Activated CD8-positive, alpha-beta T cell treated with anti-CD3 and anti-CD28 coated beads, Interleukin-2, amount 10 ng/mL, durations not matched to agents 7 days and 5 days (primary cell): Measurements from ENCODE around the gene SGCD. TPM values are rescaled to one million over a fixed set of nuclear protein-coding genes. Genes with fewer than 3 reads are reported as not detected.

Experiments
- ATAC-seq: fragments of 150-1000 bp; cut with Tn5 transposase; one replicate; pipeline ENCODE4 v1.10.0; 2021; ENCODE audit warnings: moderate library complexity
- CTCF ChIA-PET: fragments of 350-600 bp; sonication (Branson Sonifier 250); formaldehyde crosslinking; loops from one replicate; lab custom pipeline; 2021; ENCODE audit warnings: antibody characterized with exemption; lab: Charles Lee
- POLR2A ChIA-PET: fragments of 350-600 bp; sonication (Branson Sonifier 250); formaldehyde crosslinking; loops from one replicate; lab custom pipeline; 2021; ENCODE audit warnings: antibody characterized with exemption; lab: Charles Lee
- DNase-seq: peaks from one replicate; pipeline ENCODE4 v3.0.0-alpha.2; 2020
- H3K27ac Mint-ChIP-seq: one replicate; pipeline ENCODE4 v1.8.0; 2021; ENCODE audit warnings: mild to moderate bottlenecking, mixed read lengths
- H3K27me3 Mint-ChIP-seq: one replicate; pipeline ENCODE4 v1.8.0; 2021; ENCODE audit warnings: low read depth, mixed read lengths
- H3K36me3 Mint-ChIP-seq: one replicate; pipeline ENCODE4 v1.8.0; 2021; ENCODE audit warnings: low read depth, mixed read lengths
- H3K4me1 Mint-ChIP-seq: one replicate; pipeline ENCODE4 v1.8.0; 2021; ENCODE audit warnings: low read depth, mixed read lengths
- H3K4me3 Mint-ChIP-seq: one replicate; pipeline ENCODE4 v1.8.0; 2021; ENCODE audit warnings: mild to moderate bottlenecking, mixed read lengths
- H3K9me3 Mint-ChIP-seq: one replicate; pipeline ENCODE4 v1.8.0; 2022; ENCODE audit warnings: mixed read lengths; ENCODE audit not compliant: insufficient read depth
- total RNA-seq, 2 experiments: library from RNA; stranded (reverse); gene quantifications; one replicate each; pipeline ENCODE4 v1.2.3, GENCODE V29; 2021

The SGCD gene
- total RNA-seq, 2 experiments from 2014 or later: not detected

- CTCF ChIA-PET: no interaction called here
Observed at GRCh38 chr5:156570615-156571014, 243.7 kb downstream of the SGCD start.

GRCh38 chr5:156581725-156582124 lies 254.8 kb downstream of the SGCD start:
- H3K9me3 Mint-ChIP-seq: no peaks in the 10 kb centered on the region
- CTCF ChIA-PET: no interaction called here
- H3K36me3 Mint-ChIP-seq: no peaks in the 10 kb centered on the region
- no peak for ATAC-seq
- no peak overlapping the region for H3K4me3 Mint-ChIP-seq
- H3K27me3 Mint-ChIP-seq: peaks cover 25% of the 10 kb centered on the region
- DNase-seq: no peak
- H3K4me1 Mint-ChIP-seq: no peaks in the 10 kb centered on the region
- H3K27ac Mint-ChIP-seq: no peak overlapping the region
- POLR2A ChIA-PET: no interaction called here

More at GRCh38 chr5:156570615-156571014, 243.7 kb downstream of the SGCD start:
- Mint-ChIP-seq H3K36me3 (no peaks in the 10 kb centered on the region), H3K4me3 (no peak overlapping the region), H3K4me1 (no peaks in the 10 kb centered on the region), H3K27me3 (peaks cover 4% of the 10 kb centered on the region), H3K27ac (no peak overlapping the region), H3K9me3 (no peaks in the 10 kb centered on the region)
- DNase-seq (no peak), ATAC-seq (no peak)
- POLR2A ChIA-PET: no interaction called here

DNA sequence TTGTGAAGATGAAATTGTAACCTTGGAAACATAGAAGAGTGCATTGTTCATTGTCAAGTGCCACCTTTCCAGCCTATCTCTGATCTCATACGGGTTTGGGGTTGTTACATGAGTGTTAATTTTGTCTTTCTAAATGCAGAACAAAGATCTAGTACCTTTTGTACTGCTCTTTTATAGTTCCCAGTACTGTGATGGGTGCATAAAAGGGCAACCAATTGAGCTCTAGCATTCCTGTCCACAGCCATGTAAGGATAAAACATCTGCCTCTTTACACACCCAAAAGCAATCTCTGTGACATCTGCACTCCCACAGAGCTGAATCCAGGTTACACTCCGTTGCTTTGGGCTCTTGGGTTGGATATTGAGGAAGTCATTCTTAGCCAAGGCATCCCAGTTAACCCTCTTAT lies 255.2 kb downstream of the SGCD start:
- Mint-ChIP-seq H3K27ac (no peak overlapping the region), H3K36me3 (no peaks in the 10 kb centered on the region), H3K27me3 (peaks cover 27% of the 10 kb centered on the region), H3K4me3 (no peak overlapping the region), H3K4me1 (no peaks in the 10 kb centered on the region), H3K9me3 (no peaks in the 10 kb centered on the region)
- CTCF ChIA-PET: no interaction called here
- ATAC-seq: no peak
- POLR2A ChIA-PET: no interaction called here
- DNase-seq: no peak

DNA sequence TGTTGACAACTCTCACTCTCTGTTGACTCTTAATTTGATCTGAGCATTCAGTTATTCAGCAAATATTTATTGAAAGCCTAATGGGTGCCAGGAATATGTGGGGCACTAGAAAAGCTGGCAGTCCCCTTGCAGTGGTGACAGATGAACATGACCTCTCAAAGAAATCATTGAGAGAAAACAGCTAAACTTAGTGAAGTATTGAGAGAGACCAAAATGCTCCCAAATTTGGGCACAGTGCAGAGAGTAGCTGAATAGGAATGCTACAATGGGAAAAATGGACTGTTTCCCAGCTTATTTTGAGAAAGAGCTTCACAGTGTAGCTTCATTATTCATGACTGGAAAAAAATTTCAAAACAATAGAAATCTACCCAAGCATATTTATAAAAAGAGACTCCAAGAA lies 257.9 kb downstream of the SGCD start:
- CTCF ChIA-PET: no interaction called here
- H3K27me3 Mint-ChIP-seq: peaks cover 26% of the 10 kb centered on the region

GRCh38 chr5:156585999-156586398 lies 259.0 kb downstream of the SGCD start:
- no peak for ATAC-seq
- no peaks in the 10 kb centered on the region for H3K4me1 Mint-ChIP-seq
- ChIA-PET CTCF (interaction anchor here (1.5 kb wide), 1 partner anchor 10 kb away, joined by 3 read pairs; no protein-coding TSS in a partner anchor), POLR2A (no interaction called here)
- no peak overlapping the region for H3K27ac Mint-ChIP-seq
- DNase-seq: no peak
- peaks cover 26% of the 10 kb centered on the region for H3K27me3 Mint-ChIP-seq
- no peak overlapping the region for H3K4me3 Mint-ChIP-seq
- no peaks in the 10 kb centered on the region for H3K36me3 Mint-ChIP-seq
- H3K9me3 Mint-ChIP-seq: no peaks in the 10 kb centered on the region

More for the DNA sequence above, 257.9 kb downstream of the SGCD start:
- no peaks in the 10 kb centered on the region for H3K4me1 Mint-ChIP-seq
- H3K27ac Mint-ChIP-seq: no peak overlapping the region
- H3K36me3 Mint-ChIP-seq: no peaks in the 10 kb centered on the region
- H3K9me3 Mint-ChIP-seq: no peaks in the 10 kb centered on the region
- DNase-seq: no peak
- POLR2A ChIA-PET: no interaction called here
- no peak for ATAC-seq
- no peak overlapping the region for H3K4me3 Mint-ChIP-seq

- ATAC-seq (no peak), DNase-seq (no peak)
- ChIA-PET CTCF (interaction anchor here (1.5 kb wide), 1 partner anchor 9 kb away, joined by 3 read pairs; no protein-coding TSS in a partner anchor), POLR2A (no interaction called here)
- no peak overlapping the region for H3K27ac Mint-ChIP-seq
- H3K36me3 Mint-ChIP-seq: no peaks in the 10 kb centered on the region
- no peaks in the 10 kb centered on the region for H3K4me1 Mint-ChIP-seq
- no peaks in the 10 kb centered on the region for H3K9me3 Mint-ChIP-seq
- H3K4me3 Mint-ChIP-seq: no peak overlapping the region
- peaks cover 32% of the 10 kb centered on the region for H3K27me3 Mint-ChIP-seq
Observed at GRCh38 chr5:156587012-156587411, 260.0 kb downstream of the SGCD start.

DNA sequence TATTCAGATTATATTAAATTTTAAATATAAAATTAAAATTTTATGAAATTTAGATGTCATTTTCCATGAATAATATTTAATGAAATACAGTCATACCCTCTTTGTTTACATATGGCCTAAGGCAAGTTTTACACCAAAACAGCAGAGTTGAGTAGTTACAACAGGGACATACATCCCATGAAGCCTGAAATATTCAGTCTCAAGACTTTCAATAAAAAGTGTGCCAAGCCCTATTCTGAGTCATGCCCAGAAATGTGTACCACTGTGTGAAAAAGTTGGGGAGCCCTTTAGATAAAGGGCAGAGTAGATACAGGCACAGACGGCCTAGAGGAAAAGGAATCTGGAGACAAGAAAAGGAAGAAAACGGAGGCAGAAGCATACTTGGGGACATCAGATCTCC lies 261.3 kb downstream of the SGCD start:
- Mint-ChIP-seq H3K36me3 (no peaks in the 10 kb centered on the region), H3K27me3 (peaks cover 32% of the 10 kb centered on the region), H3K9me3 (no peaks in the 10 kb centered on the region), H3K4me1 (no peaks in the 10 kb centered on the region), H3K4me3 (no peak overlapping the region), H3K27ac (no peak overlapping the region)
- POLR2A ChIA-PET: no interaction called here
- no peak for DNase-seq
- CTCF ChIA-PET: no interaction called here
- no peak for ATAC-seq

- ATAC-seq (no peak), DNase-seq (no peak)
- ChIA-PET POLR2A (no interaction called here), CTCF (no interaction called here)
- H3K27ac Mint-ChIP-seq: no peak overlapping the region
- no peak overlapping the region for H3K4me3 Mint-ChIP-seq
- H3K4me1 Mint-ChIP-seq: no peaks in the 10 kb centered on the region
- H3K9me3 Mint-ChIP-seq: no peaks in the 10 kb centered on the region
- H3K27me3 Mint-ChIP-seq: peaks cover 32% of the 10 kb centered on the region
- H3K36me3 Mint-ChIP-seq: no peaks in the 10 kb centered on the region
Observed at GRCh38 chr5:156589104-156589945, 262.4 kb downstream of the SGCD start.

- ATAC-seq: no peak
- POLR2A ChIA-PET: no interaction called here
- CTCF ChIA-PET: no interaction called here
Observed at GRCh38 chr5:156589946-156590216, 262.9 kb downstream of the SGCD start.

GRCh38 chr5:156590978-156591377 lies 264.0 kb downstream of the SGCD start:
- Mint-ChIP-seq H3K27me3 (peaks cover 32% of the 10 kb centered on the region), H3K4me1 (no peaks in the 10 kb centered on the region), H3K27ac (no peak overlapping the region), H3K4me3 (no peak overlapping the region), H3K9me3 (no peaks in the 10 kb centered on the region), H3K36me3 (no peaks in the 10 kb centered on the region)
- POLR2A ChIA-PET: no interaction called here
- DNase-seq (no peak), ATAC-seq (no peak)
- CTCF ChIA-PET: no interaction called here

More at GRCh38 chr5:156589946-156590216, 262.9 kb downstream of the SGCD start:
- H3K27me3 Mint-ChIP-seq: peaks cover 31% of the 10 kb centered on the region
- H3K9me3 Mint-ChIP-seq: no peaks in the 10 kb centered on the region
- DNase-seq: no peak
- H3K4me1 Mint-ChIP-seq: no peaks in the 10 kb centered on the region
- H3K4me3 Mint-ChIP-seq: no peak overlapping the region
- no peak overlapping the region for H3K27ac Mint-ChIP-seq
- H3K36me3 Mint-ChIP-seq: no peaks in the 10 kb centered on the region

DNA sequence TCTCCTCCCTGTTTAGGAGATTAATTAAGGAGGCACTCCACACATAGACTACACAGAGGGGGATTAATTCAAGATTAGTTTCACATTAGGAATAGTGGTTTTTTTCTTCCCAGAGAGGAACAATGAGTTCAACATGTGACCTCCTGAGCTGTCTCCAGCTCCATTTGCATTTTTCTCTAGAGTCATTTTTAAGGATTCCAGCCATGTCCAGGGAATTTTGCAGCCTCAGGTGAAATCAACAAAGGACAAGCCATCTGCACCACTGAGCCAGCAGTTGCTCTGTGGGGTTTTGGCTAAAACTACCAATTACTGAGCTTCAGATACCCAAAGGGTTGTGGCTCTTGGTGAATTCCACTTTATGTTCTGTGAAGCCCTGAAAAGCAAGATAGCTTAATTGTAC lies 264.7 kb downstream of the SGCD start:
- peaks cover 30% of the 10 kb centered on the region for H3K27me3 Mint-ChIP-seq
- POLR2A ChIA-PET: no interaction called here
- CTCF ChIA-PET: interaction anchor here (1.2 kb wide), 1 partner anchor 31 kb away, joined by 4 read pairs; no protein-coding TSS in a partner anchor

GRCh38 chr5:156593546-156593945 lies 266.6 kb downstream of the SGCD start:
- Mint-ChIP-seq H3K36me3 (no peaks in the 10 kb centered on the region), H3K4me1 (no peaks in the 10 kb centered on the region), H3K27me3 (peaks cover 27% of the 10 kb centered on the region), H3K9me3 (no peaks in the 10 kb centered on the region), H3K4me3 (no peak overlapping the region), H3K27ac (no peak overlapping the region)
- no peak for DNase-seq
- POLR2A ChIA-PET: no interaction called here
- no peak for ATAC-seq
- CTCF ChIA-PET: no interaction called here

More for the DNA sequence above, 264.7 kb downstream of the SGCD start:
- H3K27ac Mint-ChIP-seq: no peak overlapping the region
- H3K9me3 Mint-ChIP-seq: no peaks in the 10 kb centered on the region
- H3K36me3 Mint-ChIP-seq: no peaks in the 10 kb centered on the region
- no peaks in the 10 kb centered on the region for H3K4me1 Mint-ChIP-seq
- DNase-seq (no peak), ATAC-seq (no peak)
- no peak overlapping the region for H3K4me3 Mint-ChIP-seq
